Neural progenitor cell (in vitro differentiated cells): ENCODE measurements around the gene OGDH.

Experiments
- EZH2phosphoT487 ChIP-seq: fragments of 200-600 bp; sonication (generic); IDR thresholded peaks from 2 replicates; pipeline ENCODE4 v1.6.1; 2017; ENCODE audit warnings: antibody characterized with exemption
- TF ChIP-seq, protein P1 (sequence below): fragments of 200-600 bp; sonication (generic); IDR thresholded peaks from 2 replicates; pipeline ENCODE4 v1.5.1; 2017; ENCODE audit warnings: antibody characterized with exemption, mild to moderate bottlenecking

- TF ChIP-seq, protein P1, sequence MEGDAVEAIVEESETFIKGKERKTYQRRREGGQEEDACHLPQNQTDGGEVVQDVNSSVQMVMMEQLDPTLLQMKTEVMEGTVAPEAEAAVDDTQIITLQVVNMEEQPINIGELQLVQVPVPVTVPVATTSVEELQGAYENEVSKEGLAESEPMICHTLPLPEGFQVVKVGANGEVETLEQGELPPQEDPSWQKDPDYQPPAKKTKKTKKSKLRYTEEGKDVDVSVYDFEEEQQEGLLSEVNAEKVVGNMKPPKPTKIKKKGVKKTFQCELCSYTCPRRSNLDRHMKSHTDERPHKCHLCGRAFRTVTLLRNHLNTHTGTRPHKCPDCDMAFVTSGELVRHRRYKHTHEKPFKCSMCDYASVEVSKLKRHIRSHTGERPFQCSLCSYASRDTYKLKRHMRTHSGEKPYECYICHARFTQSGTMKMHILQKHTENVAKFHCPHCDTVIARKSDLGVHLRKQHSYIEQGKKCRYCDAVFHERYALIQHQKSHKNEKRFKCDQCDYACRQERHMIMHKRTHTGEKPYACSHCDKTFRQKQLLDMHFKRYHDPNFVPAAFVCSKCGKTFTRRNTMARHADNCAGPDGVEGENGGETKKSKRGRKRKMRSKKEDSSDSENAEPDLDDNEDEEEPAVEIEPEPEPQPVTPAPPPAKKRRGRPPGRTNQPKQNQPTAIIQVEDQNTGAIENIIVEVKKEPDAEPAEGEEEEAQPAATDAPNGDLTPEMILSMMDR, result no peak
- no peak for TF ChIP-seq EZH2phosphoT487
Measured at GRCh38 chr7:44693641-44694313, 87.3 kb downstream of the OGDH start.
